Loucy (cell line): ENCODE data around the gene FHOD1.

ENCODE experiments used
- H2AFZ ChIP-seq: fragments of 200-600 bp; sonication (generic); 2 replicates; pipeline ENCODE4 v1.6.0; 2016; ENCODE audit warnings: antibody characterized with exemption, mild to moderate bottlenecking, low read length, moderate library complexity
- H3F3A ChIP-seq: fragments of 200-600 bp; 2 replicates; pipeline ENCODE4 v1.6.0; 2016; ENCODE audit warnings: antibody characterized with exemption, low read depth, mild to moderate bottlenecking
- H3K27me3 ChIP-seq: fragments of 200-600 bp; sonication (generic); 2 replicates; pipeline ENCODE4 v1.6.1; 2014; ENCODE audit warnings: low read length, mild to moderate bottlenecking; ENCODE audit not compliant: insufficient read depth, poor library complexity, severe bottlenecking
- H3K36me3 ChIP-seq: fragments of 200-600 bp; sonication (generic); 2 replicates; pipeline ENCODE4 v1.6.1; 2016; ENCODE audit warnings: low read length; ENCODE audit not compliant: insufficient read depth
- H3K4me1 ChIP-seq: fragments of 200-600 bp; sonication (generic); 2 replicates; pipeline ENCODE4 v1.5.1; 2014; ENCODE audit warnings: low read length, mild to moderate bottlenecking; ENCODE audit not compliant: insufficient read depth, poor library complexity, severe bottlenecking
- H3K4me2 ChIP-seq: fragments of 200-600 bp; sonication (generic); 2 replicates; pipeline ENCODE4 v1.6.0; 2014; ENCODE audit warnings: antibody characterized with exemption, low read length, low read depth, mild to moderate bottlenecking; ENCODE audit not compliant: poor library complexity, severe bottlenecking
- H3K4me3 ChIP-seq: fragments of 200-600 bp; sonication (generic); 2 replicates; pipeline ENCODE4 v1.5.1; 2014; ENCODE audit warnings: low read length, mild to moderate bottlenecking, mixed read lengths; ENCODE audit not compliant: poor library complexity, severe bottlenecking
- H3K79me2 ChIP-seq: fragments of 200-600 bp; sonication (generic); 2 replicates; pipeline ENCODE4 v1.6.1; 2014; ENCODE audit warnings: low read length; ENCODE audit not compliant: insufficient read depth
- H3K9ac ChIP-seq: fragments of 200-600 bp; sonication (generic); 2 replicates; pipeline ENCODE4 v1.6.0; 2014; ENCODE audit warnings: mild to moderate bottlenecking, low read depth, low read length, moderate library complexity; ENCODE audit not compliant: poor library complexity, severe bottlenecking
- H3K9me2 ChIP-seq: fragments of 200-600 bp; sonication (generic); replicated peaks from 2 replicates; pipeline ENCODE4 v1.6.1; 2016; ENCODE audit warnings: low read depth, low read length, mixed read lengths
- H3K9me3 ChIP-seq: fragments of 200-600 bp; sonication (generic); 2 replicates; pipeline ENCODE4 v1.6.1; 2014; ENCODE audit warnings: mild to moderate bottlenecking, antibody characterized with exemption, low read length, low read depth; ENCODE audit not compliant: insufficient read depth
- H4K20me1 ChIP-seq: fragments of 200-600 bp; sonication (generic); 2 replicates; pipeline ENCODE4 v1.6.0; 2014; ENCODE audit warnings: antibody characterized with exemption, low read length, mild to moderate bottlenecking; ENCODE audit not compliant: insufficient read depth, poor library complexity, severe bottlenecking
- CTCF ChIP-seq: fragments of 200-600 bp; sonication (generic); conservative IDR thresholded peaks from 2 replicates; pipeline ENCODE4 v1.5.1; 2014; ENCODE audit warnings: mild to moderate bottlenecking, antibody characterized with exemption, low read length
- EZH2phosphoT487 ChIP-seq: fragments of 200-600 bp; IDR thresholded peaks from 2 replicates; pipeline ENCODE4 v1.6.1; 2018; ENCODE audit warnings: antibody characterized with exemption, mild to moderate bottlenecking, moderate library complexity, borderline replicate concordance

Gene FHOD1

GRCh38 chr16:67241008-67241900 is 6.0 kb downstream of the FHOD1 start:
- Histone ChIP-seq H3K9me3 (no peaks in the 10 kb centered on the region), H2AFZ (no peak overlapping the region), H3K4me3 (no peak overlapping the region), H3K4me1 (peaks cover 50% of the 10 kb centered on the region), H3K79me2 (peaks cover 43% of the 10 kb centered on the region; the same call in 1 of the 2 replicates), H3K27me3 (no peaks in the 10 kb centered on the region), H4K20me1 (peaks cover 19% of the 10 kb centered on the region), H3K36me3 (peaks cover 18% of the 10 kb centered on the region; the same call in 1 of the 2 replicates), H3K9ac (peak overlapping the region; percentile 46), H3K4me2 (peak overlapping the region; percentile 22), H3F3A (peaks cover 8% of the 10 kb centered on the region), H3K9me2 (no peaks in the 10 kb centered on the region)
- TF ChIP-seq EZH2phosphoT487 (no peak), CTCF (no peak)

GRCh38 chr16:67240506-67240905 is 6.8 kb downstream of the FHOD1 start:
- Histone ChIP-seq H4K20me1 (peaks cover 14% of the 10 kb centered on the region), H3K9me2 (no peaks in the 10 kb centered on the region), H3F3A (peaks cover 8% of the 10 kb centered on the region), H3K36me3 (peaks cover 26% of the 10 kb centered on the region; the same call in 1 of the 2 replicates), H3K27me3 (no peaks in the 10 kb centered on the region), H3K4me1 (peaks cover 43% of the 10 kb centered on the region), H2AFZ (no peak overlapping the region), H3K4me3 (no peak overlapping the region), H3K9ac (no peak overlapping the region), H3K9me3 (no peaks in the 10 kb centered on the region), H3K4me2 (no peak overlapping the region), H3K79me2 (peaks cover 36% of the 10 kb centered on the region; the same call in 1 of the 2 replicates)
- no peak for TF ChIP-seq CTCF
- TF ChIP-seq EZH2phosphoT487 = no peak

- Histone ChIP-seq H4K20me1 (peaks cover 7% of the 10 kb centered on the region), H3K79me2 (peaks cover 31% of the 10 kb centered on the region; the same call in 1 of the 2 replicates), H3K4me3 (no peak overlapping the region), H3K4me1 (peaks cover 29% of the 10 kb centered on the region), H3K9ac (no peak overlapping the region), H3K36me3 (peaks cover 33% of the 10 kb centered on the region; the same call in 1 of the 2 replicates), H2AFZ (no peak overlapping the region), H3K9me2 (no peaks in the 10 kb centered on the region), H3K4me2 (no peak overlapping the region), H3F3A (no peaks in the 10 kb centered on the region), H3K27me3 (no peaks in the 10 kb centered on the region), H3K9me3 (no peaks in the 10 kb centered on the region)
- no peak for TF ChIP-seq CTCF
- no peak for TF ChIP-seq EZH2phosphoT487
Measured at GRCh38 chr16:67238806-67239470, 8.3 kb downstream of the FHOD1 start.
